ENCODE measurements around the gene FHL3.

- no peak for TF ChIP-seq CTCF (IDR thresholded peaks at IDR 0.05)
- TF ChIP-seq POLR2A (IDR thresholded peaks at IDR 0.05), result no peak
Measured at GRCh38 chr1:37998089-37998808, 7.1 kb downstream of the FHL3 start.

All from esophagus squamous epithelium (tissue), 4 donors.